Measurements from ENCODE around the gene NFATC1.

DNA sequence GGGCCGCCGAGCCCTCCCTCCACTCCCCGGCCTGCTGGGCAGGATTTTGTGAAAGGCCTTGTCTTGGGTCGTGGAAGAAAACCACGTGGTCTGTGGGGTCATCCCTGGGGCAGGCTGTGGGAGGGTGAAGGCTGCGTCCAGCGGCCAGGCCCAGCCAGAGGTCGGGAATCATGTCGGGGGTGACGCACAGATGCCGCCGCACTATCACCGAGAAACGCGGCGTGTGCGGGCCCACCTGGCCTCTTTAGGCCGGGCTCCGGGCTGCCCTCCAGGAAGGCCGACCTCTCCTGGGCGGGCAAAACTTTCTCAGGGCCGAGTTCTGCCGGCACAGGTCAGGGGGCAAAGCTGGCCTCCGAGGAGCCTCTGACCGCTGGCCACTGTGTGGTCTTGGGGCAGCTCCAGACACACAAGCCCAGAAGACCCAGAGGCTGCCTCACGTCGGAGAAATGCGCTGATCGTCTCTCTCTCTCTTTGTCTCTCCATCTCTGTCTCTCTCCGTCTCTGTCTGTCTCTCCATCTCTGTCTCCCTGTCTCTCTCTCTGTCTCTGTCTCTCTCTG lies 28.4 kb downstream of the NFATC1 start:
- TF ChIP-seq POLR2A (IDR thresholded peaks at IDR 0.05): no peak
- TF ChIP-seq, protein P1, sequence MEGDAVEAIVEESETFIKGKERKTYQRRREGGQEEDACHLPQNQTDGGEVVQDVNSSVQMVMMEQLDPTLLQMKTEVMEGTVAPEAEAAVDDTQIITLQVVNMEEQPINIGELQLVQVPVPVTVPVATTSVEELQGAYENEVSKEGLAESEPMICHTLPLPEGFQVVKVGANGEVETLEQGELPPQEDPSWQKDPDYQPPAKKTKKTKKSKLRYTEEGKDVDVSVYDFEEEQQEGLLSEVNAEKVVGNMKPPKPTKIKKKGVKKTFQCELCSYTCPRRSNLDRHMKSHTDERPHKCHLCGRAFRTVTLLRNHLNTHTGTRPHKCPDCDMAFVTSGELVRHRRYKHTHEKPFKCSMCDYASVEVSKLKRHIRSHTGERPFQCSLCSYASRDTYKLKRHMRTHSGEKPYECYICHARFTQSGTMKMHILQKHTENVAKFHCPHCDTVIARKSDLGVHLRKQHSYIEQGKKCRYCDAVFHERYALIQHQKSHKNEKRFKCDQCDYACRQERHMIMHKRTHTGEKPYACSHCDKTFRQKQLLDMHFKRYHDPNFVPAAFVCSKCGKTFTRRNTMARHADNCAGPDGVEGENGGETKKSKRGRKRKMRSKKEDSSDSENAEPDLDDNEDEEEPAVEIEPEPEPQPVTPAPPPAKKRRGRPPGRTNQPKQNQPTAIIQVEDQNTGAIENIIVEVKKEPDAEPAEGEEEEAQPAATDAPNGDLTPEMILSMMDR (IDR thresholded peaks at IDR 0.05): no peak

All from vagina (tissue), 2 donors.